KG1 (cell line): ENCODE data around the gene TPX2.

Source experiments
- DNase-seq: peaks from one replicate; lab custom pipeline; 2025; lab: John Stamatoyannopoulos, UW

Gene TPX2

GRCh38 chr20:31738729-31739549 lies at the start of gene TPX2:
TPX2 (plus strand) TSS chr20:31739290; CDS start chr20:31757477, 18,187 bp downstream.
- peak; percentile 91 for DNase-seq

GRCh38 chr20:31690124-31690666 lies 48.9 kb upstream of the TPX2 start:
- no peak for DNase-seq

DNA sequence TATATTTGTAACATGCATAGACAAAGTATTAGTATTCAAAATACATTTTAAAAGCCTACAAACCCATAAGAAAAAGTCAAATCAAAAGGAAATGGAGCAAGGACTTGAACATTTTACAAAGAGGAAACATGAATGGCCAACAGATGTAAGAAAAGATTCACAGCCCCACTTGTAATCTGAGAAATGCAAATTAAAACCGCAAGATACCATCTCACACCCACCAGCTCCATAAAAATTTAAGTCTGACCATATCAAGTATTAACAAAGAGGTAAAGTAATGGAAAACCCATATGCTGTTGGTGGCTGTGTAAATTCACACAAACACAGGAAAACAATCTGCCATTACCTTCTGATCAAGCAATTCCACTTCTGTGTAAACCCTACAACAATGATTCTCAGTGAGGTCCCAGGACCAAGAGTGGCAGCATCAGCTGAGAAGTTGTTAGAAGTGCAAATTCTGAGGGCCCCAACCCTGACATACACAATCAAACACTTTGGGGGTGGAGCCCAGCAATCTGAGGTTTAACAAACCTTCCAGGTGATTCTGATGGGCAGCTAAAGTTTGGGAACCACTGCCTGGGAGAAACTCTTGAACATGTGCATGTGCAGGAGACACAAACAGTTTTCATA lies 47.3 kb upstream of the TPX2 start:
- no peak for DNase-seq

DNA sequence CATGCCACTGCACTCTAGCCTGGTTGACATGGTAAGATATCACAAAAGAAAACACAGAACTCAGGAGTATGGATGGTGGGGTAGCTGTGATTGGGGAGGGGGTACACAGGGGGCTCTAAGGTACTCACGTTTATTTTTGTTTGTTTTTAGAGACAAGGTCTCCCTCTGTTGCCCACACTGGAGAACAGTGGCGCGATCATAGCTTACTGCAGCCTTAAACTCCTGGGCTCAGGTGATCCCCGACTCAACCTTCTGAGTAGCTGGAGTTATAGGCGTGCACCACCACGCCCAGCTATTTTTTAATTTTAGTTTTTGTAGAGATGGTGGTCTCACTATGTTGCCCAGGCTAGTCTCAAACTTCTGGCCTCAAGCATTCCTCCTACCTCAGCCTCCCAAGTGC lies 45.7 kb upstream of the TPX2 start:
- DNase-seq = no peak

- DNase-seq = no peak
These were observed 45.0 kb upstream of the TPX2 start for GRCh38 chr20:31693987-31694661.

GRCh38 chr20:31694842-31695593 lies 44.1 kb upstream of the TPX2 start:
- DNase-seq = no peak

- no peak for DNase-seq
These were observed 43.0 kb upstream of the TPX2 start for GRCh38 chr20:31695849-31696804.

DNA sequence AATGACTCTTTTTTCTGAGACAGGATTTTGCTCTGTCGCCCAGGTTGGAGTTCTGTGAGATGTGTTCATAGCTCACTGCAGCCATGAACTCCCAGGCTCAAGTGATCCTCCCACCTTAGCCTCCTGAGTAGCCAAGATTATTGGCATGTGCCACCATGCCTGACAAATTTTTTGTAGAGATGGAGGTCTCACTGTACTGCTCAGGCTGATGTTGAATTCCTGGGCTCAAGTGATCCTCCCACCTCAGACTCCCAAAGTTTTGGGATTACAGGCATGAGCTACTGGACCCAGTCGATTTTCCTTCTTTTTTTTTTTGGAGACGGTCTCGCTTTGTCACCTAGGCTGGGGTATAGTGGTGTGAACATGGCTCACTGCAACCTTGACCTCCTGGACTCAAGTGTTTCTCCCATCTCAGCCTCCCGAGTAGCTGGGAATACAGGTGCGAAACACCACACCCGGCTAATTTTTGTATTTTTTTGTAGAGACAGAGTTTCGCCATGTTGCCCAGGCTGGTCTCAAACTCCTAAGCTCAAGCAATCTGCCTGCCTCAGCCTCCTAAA lies 40.8 kb upstream of the TPX2 start:
- no peak for DNase-seq

- DNase-seq = no peak
These were observed 40.0 kb upstream of the TPX2 start for GRCh38 chr20:31698803-31699718.

GRCh38 chr20:31699801-31700728 lies 39.0 kb upstream of the TPX2 start:
- no peak for DNase-seq

DNA sequence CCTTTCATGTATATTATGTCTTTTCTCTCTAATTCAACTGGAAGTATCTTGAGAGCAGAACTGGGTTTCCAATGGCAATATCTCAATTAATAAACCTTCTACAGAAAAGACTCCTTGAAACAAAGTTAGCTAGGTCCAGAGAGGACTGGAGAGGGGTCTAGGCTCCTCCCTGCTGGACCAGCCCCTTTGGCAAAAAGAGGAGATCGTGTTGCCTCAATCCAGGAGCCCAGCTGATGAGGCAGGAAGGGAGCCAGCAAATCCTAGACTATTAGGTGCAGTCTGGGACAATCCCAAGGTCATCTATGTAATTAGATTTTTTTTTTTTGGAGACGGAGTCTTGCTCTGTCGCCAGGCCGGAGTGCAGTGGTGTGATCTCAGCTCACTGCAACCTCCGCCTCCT lies 38.3 kb upstream of the TPX2 start:
- no peak for DNase-seq

DNA sequence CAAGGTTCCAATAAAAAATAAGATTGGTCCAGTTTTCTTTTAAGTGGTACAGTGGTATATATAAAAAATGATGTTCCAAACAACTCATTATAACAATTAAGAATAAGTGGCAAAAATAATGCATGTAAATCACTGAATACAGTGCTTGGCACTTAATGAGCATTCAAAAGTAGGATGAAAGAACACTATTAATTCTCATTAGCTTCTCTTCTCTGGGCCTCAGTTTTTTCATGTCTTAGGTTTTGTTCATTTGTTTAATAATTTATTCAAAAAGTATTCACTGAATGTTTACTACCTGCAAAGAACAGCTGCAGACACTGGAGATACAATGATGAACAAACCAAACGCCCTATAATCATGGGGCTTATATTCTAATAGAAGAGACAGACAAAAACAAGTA lies 37.5 kb upstream of the TPX2 start:
- DNase-seq = no peak

DNA sequence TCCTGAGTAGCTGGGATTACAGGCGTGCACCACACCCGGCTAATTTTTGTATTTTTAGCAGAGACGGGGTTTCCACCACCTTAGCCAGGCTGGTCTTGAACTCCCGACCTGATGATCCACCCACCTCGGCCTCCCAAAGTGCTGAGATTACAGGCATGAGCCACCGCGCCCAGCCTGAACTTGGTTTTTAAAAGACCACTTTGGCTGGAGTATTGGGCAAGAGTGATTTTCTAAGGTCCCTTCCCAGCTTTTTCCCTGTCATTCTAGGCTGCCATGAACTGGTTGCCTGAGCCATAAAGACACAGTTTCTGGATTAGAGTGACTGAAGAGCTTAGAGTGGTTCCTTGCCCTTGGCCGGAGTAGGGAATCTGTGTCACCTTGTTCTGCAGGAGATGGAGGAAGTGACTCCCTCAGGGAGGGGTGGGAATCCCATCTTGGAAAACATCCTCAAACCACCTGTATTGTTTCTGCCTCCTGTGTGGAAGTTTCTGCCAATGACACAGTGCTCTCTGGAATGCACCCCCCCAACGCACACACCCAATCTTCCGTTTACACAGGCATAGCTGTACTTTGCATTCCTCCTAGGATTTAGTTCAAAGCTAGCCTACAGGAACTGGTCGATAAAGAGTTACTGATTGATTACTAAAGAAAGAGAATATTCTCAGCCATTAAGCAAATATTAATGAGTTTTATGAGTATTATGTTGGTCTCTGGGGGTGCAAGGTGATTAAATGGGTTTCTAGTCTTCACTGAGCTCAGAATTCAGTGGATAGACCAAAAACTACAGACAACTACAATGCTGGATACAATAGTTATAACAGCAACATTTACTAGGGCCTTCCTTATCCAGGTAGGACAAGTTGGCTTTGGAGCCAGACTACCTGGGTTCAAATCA lies 34.6 kb upstream of the TPX2 start:
- DNase-seq = no peak

- DNase-seq = no peak
These were observed 33.9 kb upstream of the TPX2 start for GRCh38 chr20:31705191-31705590.

DNA sequence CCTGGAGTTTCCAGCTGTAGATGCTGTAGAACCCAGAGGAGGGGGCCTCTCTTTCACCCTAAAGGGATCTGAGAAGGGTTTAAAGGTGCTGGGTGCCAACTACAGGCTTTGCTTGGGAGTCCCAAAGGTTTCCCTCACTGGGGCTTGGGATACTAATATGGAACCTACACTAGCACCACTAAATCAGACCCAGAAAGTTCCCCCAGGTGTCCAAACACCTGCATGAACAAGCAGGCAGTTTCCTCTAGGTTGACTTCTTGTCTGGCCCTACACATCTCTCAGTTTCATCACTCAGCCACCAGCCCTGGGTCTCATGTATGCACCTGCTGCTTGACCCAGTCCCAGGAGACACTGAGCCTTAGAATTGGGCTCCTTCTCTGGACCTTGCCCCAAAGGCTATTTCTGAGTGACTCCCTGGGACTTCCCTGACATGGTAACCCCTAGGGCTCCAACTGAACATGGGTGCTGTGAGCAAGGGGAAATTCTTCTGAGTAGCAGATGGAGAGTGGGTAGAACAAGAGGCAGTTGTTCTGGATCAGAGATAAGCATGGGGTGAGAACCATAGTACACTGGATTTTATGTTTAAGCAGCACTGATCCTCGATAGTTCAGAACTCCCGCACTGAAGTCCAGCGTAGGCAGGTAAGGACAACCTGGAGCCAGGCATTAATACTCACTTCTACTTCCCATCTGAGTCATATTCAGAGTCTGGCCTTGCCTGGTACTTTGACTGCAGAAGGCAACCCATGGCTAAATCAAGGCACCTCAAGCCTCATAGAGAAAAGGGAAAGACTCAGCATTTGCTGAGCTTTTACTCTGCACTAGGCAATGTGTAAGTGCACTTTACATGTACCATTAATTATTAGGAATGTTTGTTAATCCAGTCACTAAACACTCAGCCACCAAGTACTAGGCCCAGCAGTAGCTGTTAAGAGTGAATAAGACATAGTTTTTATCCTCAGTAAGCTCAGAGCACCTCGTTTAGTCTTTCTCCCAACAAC lies 33.2 kb upstream of the TPX2 start:
- no peak for DNase-seq
